Hepatocyte (in vitro differentiated cells): ENCODE measurements around the gene RIPK4. TPM values are rescaled to one million over a fixed set of nuclear protein-coding genes. Genes with fewer than 3 reads are reported as not detected.

Experiments used
- DNase-seq: peaks from one replicate; pipeline ENCODE4 v3.0.0-alpha.2; 2016; ENCODE audit warnings: low spot score
- H2AFZ ChIP-seq: fragments of 200-600 bp; sonication (generic); 2 replicates; pipeline ENCODE4 v1.6.0; 2016; ENCODE audit warnings: antibody characterized with exemption, mild to moderate bottlenecking
- H3K27ac ChIP-seq: fragments of 200-600 bp; sonication (generic); 2 replicates; pipeline ENCODE4 v1.5.1; 2016; ENCODE audit warnings: mild to moderate bottlenecking
- H3K27me3 ChIP-seq: fragments of 200-600 bp; sonication (generic); 2 replicates; pipeline ENCODE4 v1.6.1; 2016
- H3K36me3 ChIP-seq: fragments of 200-600 bp; sonication (generic); replicated peaks from 2 replicates; pipeline ENCODE4 v1.5.1; 2016; ENCODE audit warnings: low read depth; ENCODE audit not compliant: insufficient read depth
- H3K4me1 ChIP-seq: fragments of 200-600 bp; sonication (generic); 2 replicates; pipeline ENCODE4 v1.5.1; 2016; ENCODE audit warnings: mild to moderate bottlenecking, moderate library complexity; ENCODE audit not compliant: insufficient read depth
- H3K4me2 ChIP-seq: fragments of 200-600 bp; sonication (generic); 2 replicates; pipeline ENCODE4 v1.6.0; 2016
- H3K4me3 ChIP-seq: fragments of 200-600 bp; sonication (generic); 2 replicates; pipeline ENCODE4 v1.5.1; 2016; ENCODE audit warnings: mild to moderate bottlenecking
- H3K79me2 ChIP-seq: fragments of 200-600 bp; sonication (generic); 2 replicates; pipeline ENCODE4 v1.6.0; 2017; ENCODE audit warnings: mild to moderate bottlenecking
- H3K9me2 ChIP-seq: fragments of 200-600 bp; sonication (generic); replicated peaks from 2 replicates; pipeline ENCODE4 v1.6.0; 2017; ENCODE audit warnings: mild to moderate bottlenecking; ENCODE audit not compliant: insufficient read depth
- H3K9me3 ChIP-seq: fragments of 200-600 bp; sonication (generic); 2 replicates; pipeline ENCODE4 v1.5.1; 2016; ENCODE audit warnings: low read depth, mild to moderate bottlenecking
- H4K20me1 ChIP-seq: fragments of 200-600 bp; sonication (generic); 2 replicates; pipeline ENCODE4 v1.6.0; 2016; ENCODE audit warnings: mild to moderate bottlenecking; ENCODE audit not compliant: insufficient read depth, poor library complexity, severe bottlenecking
- CTCF ChIP-seq: fragments of 200-600 bp; sonication (generic); IDR thresholded peaks from 2 replicates; pipeline ENCODE4 v1.5.1; 2016; ENCODE audit warnings: antibody characterized with exemption, mild to moderate bottlenecking; ENCODE audit not compliant: poor library complexity
- EZH2 ChIP-seq: fragments of 200-600 bp; sonication (generic); IDR thresholded peaks from 2 replicates; pipeline ENCODE4 v1.6.1; 2016; ENCODE audit warnings: antibody characterized with exemption, mild to moderate bottlenecking, borderline replicate concordance
- EZH2phosphoT487 ChIP-seq: fragments of 200-600 bp; sonication (generic); IDR thresholded peaks from one replicate; pipeline ENCODE4 v1.6.1; 2018; ENCODE audit warnings: antibody characterized with exemption, mild to moderate bottlenecking, low read depth, moderate library complexity; ENCODE audit not compliant: unreplicated experiment, severe bottlenecking
- WGBS: methylation state at CpG from one replicate; pipeline ENCODE4 v1.1.6; 2016; ENCODE audit warnings: low lambda C conversion rate; ENCODE audit errors: missing lambda C conversion rate; 5-methylcytosine and 5-hydroxymethylcytosine counted together
- microRNA-seq: library from miRNA; unstranded; fragments of <30 nt; microRNA quantifications from one replicate; pipeline ENCODE4, GENCODE V29; 2017
- polyA plus RNA-seq: library from polyadenylated mRNA; unstranded; fragments of >200 nt; fragmentation: Nextera tagmentation; extraction: Ambion mirVana; gene quantifications from 2 replicates; pipeline ENCODE4 v1.2.1, GENCODE V29; 2016
- small RNA-seq: library from RNA; depleted of rRNA; stranded (forward); fragments of <200 nt; gene quantifications from one replicate; pipeline ENCODE3, GENCODE V24; 2014
- total RNA-seq: library from RNA; depleted of rRNA; stranded (reverse); fragments of >200 nt; gene quantifications from 2 replicates; pipeline ENCODE4 v1.2.3, GENCODE V29; 2014

The RIPK4 gene
- total and polyA plus RNA-seq, 2 experiments from 2014 or later: 28.1 to 32.8 TPM

- Histone ChIP-seq H3K9me2 (no peaks in the 10 kb centered on the region), H3K4me1 (peaks cover 4% of the 10 kb centered on the region), H3K9me3 (no peaks in the 10 kb centered on the region), H4K20me1 (no peaks in the 10 kb centered on the region), H2AFZ (no peak overlapping the region), H3K27ac (no peak overlapping the region), H3K79me2 (no peaks in the 10 kb centered on the region), H3K4me2 (no peak overlapping the region), H3K36me3 (no peaks in the 10 kb centered on the region), H3K27me3 (no peaks in the 10 kb centered on the region), H3K4me3 (no peak overlapping the region)
- TF ChIP-seq EZH2: no peak
- no peak for TF ChIP-seq CTCF
- TF ChIP-seq EZH2phosphoT487: no peak
- peak; percentile 3 for DNase-seq
- WGBS: 87% methylated on average over 10 of the region's 10 CpGs
These were observed 74.7 kb downstream of the RIPK4 start for GRCh38 chr21:41692185-41692565.

- H3K4me3 ChIP-seq: no peak overlapping the region
- H3K27ac ChIP-seq: no peak overlapping the region
- no peak overlapping the region for H3K4me2 ChIP-seq
- no peaks in the 10 kb centered on the region for H3K9me2 ChIP-seq
- peaks cover 8% of the 10 kb centered on the region for H3K4me1 ChIP-seq
- H3K9me3 ChIP-seq: no peaks in the 10 kb centered on the region
- no peaks in the 10 kb centered on the region for H3K79me2 ChIP-seq
- DNase-seq: peak; percentile 2
- no peaks in the 10 kb centered on the region for H3K36me3 ChIP-seq
- TF ChIP-seq CTCF (no peak), EZH2phosphoT487 (no peak), EZH2 (no peak)
- no peaks in the 10 kb centered on the region for H3K27me3 ChIP-seq
- no peak overlapping the region for H2AFZ ChIP-seq
- H4K20me1 ChIP-seq: no peaks in the 10 kb centered on the region
- 77% methylated on average over 12 of the region's 12 CpGs for WGBS
These were observed 75.4 kb downstream of the RIPK4 start for GRCh38 chr21:41691205-41692184.

Small RNA genes lying within 50 kb of the gene (microRNA-seq; reads per million reads assigned to microRNA genes)
- 1.8 reads per million for gene MIR6814

Small RNA genes lying within 50 kb of the gene (small RNA-seq; reads per million reads assigned to genes)
- 0.25 reads per million for gene MIR6814

Other genes with a start within 250 kb of the RIPK4 start
- 3.1 and 4.7 TPM in 2 replicates for gene PRDM15, start 112.3 kb upstream of the RIPK4 start, total RNA-seq
- 2.5 and 3.0 TPM in 2 replicates for gene PRDM15, start 112.3 kb upstream of the RIPK4 start, polyA plus RNA-seq
- gene C2CD2, start 187.0 kb upstream of the RIPK4 start, total RNA-seq: 8.6 and 13.9 TPM in 2 replicates
- gene C2CD2, start 187.0 kb upstream of the RIPK4 start, polyA plus RNA-seq: 6.4 and 7.3 TPM in 2 replicates
- 13.8 and 21.5 TPM in 2 replicates for gene ZBTB21, start 243.3 kb upstream of the RIPK4 start, total RNA-seq
- 6.0 and 8.1 TPM in 2 replicates for gene ZBTB21, start 243.3 kb upstream of the RIPK4 start, polyA plus RNA-seq